Measurements from ENCODE around the gene SOHLH2. TPM values are rescaled to one million over a fixed set of nuclear protein-coding genes. Genes with fewer than 3 reads are reported as not detected.

SOHLH2 gene
- total and polyA plus RNA-seq, 4 donors = 0.04 to 0.28 (median 0.08) TPM

DNA sequence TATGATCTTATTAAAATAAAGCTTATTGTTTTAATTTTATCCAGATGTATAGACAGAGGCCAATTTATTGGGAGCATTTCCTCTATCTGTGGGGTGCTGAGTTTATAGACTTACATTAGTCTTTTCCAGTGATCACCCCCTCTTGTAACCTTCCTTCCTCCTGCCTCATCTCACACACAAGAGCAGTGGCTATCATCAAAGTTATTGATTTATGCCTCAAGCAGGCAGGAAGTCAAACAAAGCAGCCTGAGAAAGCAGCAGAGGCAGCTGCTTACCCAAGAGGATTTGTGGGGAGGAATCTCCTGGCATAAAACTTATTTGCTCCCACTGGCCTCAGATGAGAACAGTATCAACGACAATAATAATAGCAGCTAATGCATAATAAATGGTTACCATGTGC, 56.9 kb downstream of the SOHLH2 start:
- Histone ChIP-seq H3K4me1 (ENCODE audit: control insufficient read depth in 5 of 5, insufficient read depth in 5 of 5, low read length in 5 of 5) (peaks cover 0 to 15% (median 2%) of the 10 kb centered on the region in 5 donors), H3K9ac (ENCODE audit: insufficient read depth in 1 of 2, low read length in 2 of 2) (no peak overlapping the region), H3K4me3 (no peak overlapping the region), H3K27me3 (ENCODE audit: control insufficient read depth in 3 of 3, insufficient read depth in 3 of 3, low read length in 2 of 3) (no peaks in the 10 kb centered on the region), H3K36me3 (ENCODE audit: control insufficient read depth in 4 of 4, insufficient read depth in 4 of 4, low read length in 4 of 4) (no peaks in the 10 kb centered on the region), H3K27ac (ENCODE audit: low read depth in 1 of 2, low read length in 1 of 2) (no peak overlapping the region), H3K9me3 (ENCODE audit: control insufficient read depth in 4 of 4, insufficient read depth in 3 of 4, low read length in 3 of 4) (no peaks in the 10 kb centered on the region)
- TF ChIP-seq, protein P1, sequence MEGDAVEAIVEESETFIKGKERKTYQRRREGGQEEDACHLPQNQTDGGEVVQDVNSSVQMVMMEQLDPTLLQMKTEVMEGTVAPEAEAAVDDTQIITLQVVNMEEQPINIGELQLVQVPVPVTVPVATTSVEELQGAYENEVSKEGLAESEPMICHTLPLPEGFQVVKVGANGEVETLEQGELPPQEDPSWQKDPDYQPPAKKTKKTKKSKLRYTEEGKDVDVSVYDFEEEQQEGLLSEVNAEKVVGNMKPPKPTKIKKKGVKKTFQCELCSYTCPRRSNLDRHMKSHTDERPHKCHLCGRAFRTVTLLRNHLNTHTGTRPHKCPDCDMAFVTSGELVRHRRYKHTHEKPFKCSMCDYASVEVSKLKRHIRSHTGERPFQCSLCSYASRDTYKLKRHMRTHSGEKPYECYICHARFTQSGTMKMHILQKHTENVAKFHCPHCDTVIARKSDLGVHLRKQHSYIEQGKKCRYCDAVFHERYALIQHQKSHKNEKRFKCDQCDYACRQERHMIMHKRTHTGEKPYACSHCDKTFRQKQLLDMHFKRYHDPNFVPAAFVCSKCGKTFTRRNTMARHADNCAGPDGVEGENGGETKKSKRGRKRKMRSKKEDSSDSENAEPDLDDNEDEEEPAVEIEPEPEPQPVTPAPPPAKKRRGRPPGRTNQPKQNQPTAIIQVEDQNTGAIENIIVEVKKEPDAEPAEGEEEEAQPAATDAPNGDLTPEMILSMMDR (IDR thresholded peaks at IDR 0.05; ENCODE audit: control extremely low read depth, extremely low read depth) = no peak
- ATAC-seq (ENCODE audit: insufficient read depth, low FRiP score) (no peak), DNase-seq (peak in 2 of 3 donors; percentile 10 to 25)
- WGBS, 2 donors = 60 to 81% methylated on average over 1 of the region's 1 CpG

GRCh38 chr13:36154567-36155291, 59.6 kb downstream of the SOHLH2 start:
- Histone ChIP-seq H3K4me1 (ENCODE audit: control insufficient read depth in 5 of 5, insufficient read depth in 5 of 5, low read length in 5 of 5) (peaks cover 0 to 15% (median 2%) of the 10 kb centered on the region in 5 donors), H3K4me3 (no peak overlapping the region), H3K27ac (ENCODE audit: low read depth in 1 of 2, low read length in 1 of 2) (no peak overlapping the region), H3K9ac (ENCODE audit: insufficient read depth in 1 of 2, low read length in 2 of 2) (no peak overlapping the region), H3K27me3 (ENCODE audit: control insufficient read depth in 3 of 3, insufficient read depth in 3 of 3, low read length in 2 of 3) (no peaks in the 10 kb centered on the region), H3K36me3 (ENCODE audit: control insufficient read depth in 4 of 4, insufficient read depth in 4 of 4, low read length in 4 of 4) (no peaks in the 10 kb centered on the region), H3K9me3 (ENCODE audit: control insufficient read depth in 4 of 4, insufficient read depth in 3 of 4, low read length in 3 of 4) (no peaks in the 10 kb centered on the region)
- TF ChIP-seq, protein P1 (IDR thresholded peaks at IDR 0.05; ENCODE audit: control extremely low read depth, extremely low read depth) = no peak
- ATAC-seq (ENCODE audit: insufficient read depth, low FRiP score) (no peak), DNase-seq (peak in 1 of 3 donors; percentile 22)
- 8 to 11% methylated on average over 35 of the region's 35 CpGs for WGBS, 2 donors

GRCh38 chr13:36151591-36151990, 62.8 kb downstream of the SOHLH2 start:
- Histone ChIP-seq H3K36me3 (ENCODE audit: control insufficient read depth in 4 of 4, insufficient read depth in 4 of 4, low read length in 4 of 4) (no peaks in the 10 kb centered on the region), H3K27ac (ENCODE audit: low read depth in 1 of 2, low read length in 1 of 2) (no peak overlapping the region), H3K4me3 (no peak overlapping the region), H3K27me3 (ENCODE audit: control insufficient read depth in 3 of 3, insufficient read depth in 3 of 3, low read length in 2 of 3) (no peaks in the 10 kb centered on the region), H3K4me1 (ENCODE audit: control insufficient read depth in 5 of 5, insufficient read depth in 5 of 5, low read length in 5 of 5) (peaks cover 0 to 8% (median 2%) of the 10 kb centered on the region in 5 donors), H3K9me3 (ENCODE audit: control insufficient read depth in 4 of 4, insufficient read depth in 3 of 4, low read length in 3 of 4) (no peaks in the 10 kb centered on the region), H3K9ac (ENCODE audit: insufficient read depth in 1 of 2, low read length in 2 of 2) (no peak overlapping the region)
- TF ChIP-seq, protein P1 (IDR thresholded peaks at IDR 0.05; ENCODE audit: control extremely low read depth, extremely low read depth) = no peak
- 79 to 88% methylated on average over 1 of the region's 1 CpG for WGBS, 2 donors
- ATAC-seq (ENCODE audit: insufficient read depth, low FRiP score) (no peak), DNase-seq (no peak)

All from lung (tissue), 12 donors.